ENCODE measurements around the gene MMAB.

MMAB gene

GRCh38 chr12:109557805-109558204, 15.5 kb downstream of the MMAB start:
- DNase-seq, result no peak

- no peak for DNase-seq
Measured at GRCh38 chr12:109557200-109557599, 16.1 kb downstream of the MMAB start.

- no peak for DNase-seq
Measured at GRCh38 chr12:109555431-109556315, 17.6 kb downstream of the MMAB start.

DNA sequence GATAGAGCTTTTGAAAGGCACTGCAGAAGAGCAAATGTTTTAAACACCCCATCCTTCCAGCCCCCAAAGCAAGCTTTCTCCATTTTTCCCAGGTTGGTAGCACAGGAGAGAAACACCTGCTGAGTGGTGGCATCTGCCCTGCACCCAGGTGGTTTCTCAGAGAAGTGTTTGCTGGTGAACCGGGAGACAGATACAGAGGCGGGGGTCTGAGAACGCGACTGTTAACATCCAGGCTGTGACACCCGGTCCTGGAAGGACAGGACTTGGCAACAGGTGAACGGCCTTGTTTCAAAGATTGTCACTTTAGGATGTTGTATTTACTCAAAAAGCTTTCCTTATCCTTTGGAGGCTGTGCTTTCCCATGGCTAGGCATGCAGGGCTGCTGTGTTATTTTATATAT, 18.5 kb downstream of the MMAB start:
- no peak for DNase-seq

GRCh38 chr12:109553906-109554500, 19.3 kb downstream of the MMAB start:
- no peak for DNase-seq

DNA sequence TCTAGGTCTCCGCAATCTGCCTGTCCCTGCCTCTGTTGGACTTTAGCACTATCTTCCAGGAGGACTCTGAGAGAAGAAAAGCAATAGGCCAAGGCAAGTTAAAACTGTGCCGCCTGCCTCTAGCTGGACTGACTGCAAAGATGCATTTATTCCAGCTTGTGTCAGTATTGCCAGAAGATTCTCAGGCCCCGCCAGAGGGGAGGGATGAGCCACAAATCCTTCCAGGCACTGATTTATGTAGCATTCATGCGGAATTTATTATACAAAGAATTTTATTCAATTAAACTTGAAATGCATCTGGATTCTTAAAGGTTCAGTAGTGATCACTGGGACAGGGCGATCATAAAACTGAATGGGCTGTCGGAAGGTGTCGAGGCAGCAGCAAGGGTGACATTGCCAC, 19.8 kb downstream of the MMAB start:
- DNase-seq, result no peak

- DNase-seq, result no peak
Measured at GRCh38 chr12:109552971-109553370, 20.3 kb downstream of the MMAB start.

DNA sequence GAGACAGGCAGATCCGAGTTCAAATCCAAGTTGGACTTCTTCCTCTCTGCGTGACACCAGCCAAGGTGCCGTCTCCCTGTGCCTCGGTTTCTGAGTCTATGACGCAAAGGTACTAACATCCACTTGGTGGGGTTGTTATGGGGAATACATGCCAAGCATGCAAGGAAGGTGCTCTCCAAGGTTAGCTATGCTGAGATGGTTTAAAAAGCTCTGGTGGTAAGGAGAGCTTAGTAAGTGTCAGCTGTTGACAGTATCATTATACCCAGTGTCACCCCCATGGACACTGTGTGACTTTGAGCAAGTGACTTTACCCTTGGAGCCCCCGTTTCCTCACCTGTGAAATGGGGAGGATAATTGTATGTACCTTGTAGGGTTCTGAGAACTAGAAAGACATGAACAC, 22.2 kb downstream of the MMAB start:
- no peak for DNase-seq

DNA sequence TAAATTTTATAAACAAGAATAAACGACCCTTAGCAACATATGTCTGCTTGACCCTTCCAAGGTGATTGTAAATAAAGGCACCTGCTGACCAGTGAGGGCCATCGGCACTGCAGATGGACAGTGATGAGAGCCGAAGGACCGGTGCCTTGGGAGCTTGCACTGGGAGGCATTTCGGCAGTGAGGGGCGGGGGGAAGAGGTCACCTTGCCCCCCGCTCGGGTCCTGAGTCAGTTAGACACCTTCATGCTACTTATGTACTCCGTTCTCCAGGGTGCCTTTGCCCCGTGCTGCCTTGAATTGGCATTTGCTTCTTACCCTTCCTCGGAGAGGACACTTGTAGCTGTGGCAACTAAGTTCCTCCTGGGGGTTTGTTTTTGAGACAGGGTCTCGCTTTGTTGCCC, 23.0 kb downstream of the MMAB start:
- no peak for DNase-seq

DNA sequence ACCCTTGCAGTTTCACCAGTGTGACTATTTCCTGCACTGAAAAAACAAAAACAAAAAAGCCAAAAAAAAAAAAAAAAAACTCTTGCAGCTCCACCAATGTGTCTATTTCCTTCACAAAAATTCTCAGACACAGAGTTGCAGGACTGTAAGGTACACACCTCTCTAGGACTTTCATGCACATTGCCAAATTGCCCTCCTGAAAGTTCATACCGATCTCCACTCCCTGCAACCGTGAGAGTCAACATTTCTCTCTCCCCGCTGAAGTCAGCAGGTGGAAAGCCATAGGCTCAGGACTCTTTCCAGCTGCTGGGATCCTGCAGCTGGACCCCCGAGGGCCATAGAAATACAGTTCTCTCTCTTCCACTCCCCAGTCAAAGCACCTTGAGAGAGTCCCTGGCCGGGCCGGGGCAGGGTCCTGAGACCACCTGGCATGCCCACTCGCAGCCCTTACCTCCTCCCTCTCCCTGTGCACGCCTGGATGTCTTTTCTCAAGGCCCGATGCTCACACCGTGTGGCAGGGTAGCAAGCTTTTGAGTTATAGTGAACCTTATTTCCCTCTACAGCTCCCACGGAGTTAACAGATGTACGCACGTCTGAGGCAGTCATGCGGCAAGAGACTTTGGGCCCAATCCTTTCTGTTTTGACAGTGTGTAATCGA, 23.6 kb downstream of the MMAB start:
- DNase-seq, result no peak

DNA sequence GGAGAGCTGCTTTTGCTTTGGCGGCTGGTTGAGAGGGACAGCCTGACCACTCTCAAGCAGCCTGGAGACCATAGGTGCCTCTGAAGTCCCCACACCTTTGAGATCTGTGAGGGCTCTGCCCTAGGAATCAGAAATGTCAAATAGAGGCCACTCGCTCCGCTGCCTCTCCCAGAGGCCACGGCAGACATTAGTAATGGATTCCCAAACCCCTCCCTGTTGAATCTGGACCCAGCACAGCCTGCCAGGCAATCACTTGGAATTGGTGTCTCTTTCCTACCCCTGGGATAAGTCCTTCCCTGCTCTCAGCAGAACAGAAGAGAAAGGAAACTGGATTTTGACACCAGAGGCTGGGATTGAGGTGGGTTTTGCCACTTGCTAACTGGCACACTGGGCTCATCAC, 25.0 kb downstream of the MMAB start:
- no peak for DNase-seq

- DNase-seq, result no peak
Measured at GRCh38 chr12:109547286-109547685, 26.0 kb downstream of the MMAB start.

DNA sequence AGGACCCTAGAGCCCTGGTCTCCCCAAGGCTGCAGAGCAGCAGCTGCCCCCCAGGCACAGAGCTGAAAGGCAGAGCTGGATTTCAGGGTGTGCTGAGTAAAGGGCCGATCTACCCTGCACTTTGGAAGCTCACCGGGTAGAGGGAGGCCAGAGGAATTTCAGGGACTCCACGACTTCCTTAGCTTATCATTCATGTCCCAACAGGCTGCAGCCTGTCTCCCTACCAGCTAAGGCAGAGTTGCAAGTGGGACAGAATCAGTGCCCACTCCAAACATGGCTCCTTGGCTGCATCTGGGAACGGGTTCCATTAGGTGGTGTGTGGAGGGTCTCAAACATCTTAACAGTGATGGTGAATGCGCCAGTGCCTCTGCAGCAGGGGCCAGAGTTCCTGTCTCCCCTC, 27.5 kb downstream of the MMAB start:
- DNase-seq, result no peak

DNA sequence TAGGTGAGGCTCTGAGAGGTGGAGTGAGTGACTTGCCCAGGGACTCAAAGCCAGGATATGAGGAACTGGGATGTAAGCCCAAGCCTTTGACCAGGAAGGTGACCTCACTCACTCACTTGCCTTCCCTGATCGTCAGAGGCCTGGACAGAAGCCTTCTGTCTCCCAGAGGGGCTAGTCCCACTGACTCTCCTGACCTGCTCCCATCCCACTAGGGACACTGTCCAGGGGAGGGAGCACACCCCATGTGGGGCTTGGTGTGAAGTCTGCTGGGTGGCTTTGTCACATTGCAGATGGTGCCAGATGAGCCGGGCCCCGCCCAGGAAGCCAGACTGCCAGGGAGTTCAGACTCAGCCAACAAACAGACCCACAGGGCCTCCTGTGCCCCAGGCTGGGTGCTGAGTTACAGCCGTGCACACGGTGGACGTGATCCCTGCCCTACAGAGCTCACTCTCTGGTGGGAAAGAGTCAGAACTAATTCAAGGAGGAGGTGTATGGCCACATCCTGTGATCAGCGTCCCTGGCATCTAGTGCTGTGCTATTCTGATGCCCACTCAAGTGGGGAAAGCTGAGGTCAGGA, 28.3 kb downstream of the MMAB start:
- DNase-seq, result no peak

GRCh38 chr12:109542876-109543275, 30.4 kb downstream of the MMAB start:
- DNase-seq, result no peak

GRCh38 chr12:109542014-109542413, 31.3 kb downstream of the MMAB start:
- no peak for DNase-seq

DNA sequence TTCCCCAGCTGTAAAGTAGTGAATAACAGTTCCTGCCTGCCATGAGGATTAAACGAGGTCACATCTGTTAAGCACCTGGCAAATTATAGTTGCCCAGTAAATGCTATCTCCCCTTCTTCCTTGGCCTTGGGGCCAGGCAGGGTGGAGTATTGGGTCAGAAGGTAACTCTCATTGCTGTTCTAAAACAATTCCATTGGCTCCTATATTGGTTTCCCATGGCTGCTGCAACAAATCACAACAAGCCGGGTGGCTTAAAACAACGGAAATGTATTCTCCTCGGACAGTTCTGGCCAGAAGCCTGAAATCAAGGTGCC, 31.9 kb downstream of the MMAB start:
- DNase-seq, result no peak

GRCh38 chr12:109540526-109541412, 32.5 kb downstream of the MMAB start:
- no peak for DNase-seq

DNA sequence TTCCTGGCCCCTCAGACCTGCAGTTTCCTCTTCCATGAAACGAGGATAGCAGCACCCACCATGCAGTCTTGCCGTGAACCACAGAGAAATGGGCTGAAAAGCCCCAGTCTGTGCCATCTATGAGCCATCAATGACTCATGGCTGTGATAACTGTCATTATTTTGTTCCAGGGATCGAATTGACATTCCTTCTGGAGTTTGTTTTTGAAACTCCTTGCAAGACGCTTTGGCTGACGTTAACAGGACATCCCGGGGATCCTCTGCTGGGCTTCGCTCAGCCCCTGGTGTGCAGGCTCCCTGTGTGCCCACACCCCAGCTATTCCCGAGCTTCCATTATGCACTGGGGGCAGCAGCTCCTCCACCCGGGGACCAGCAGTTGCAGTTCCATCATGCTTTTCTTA, 33.8 kb downstream of the MMAB start:
- DNase-seq, result no peak

GRCh38 chr12:109538191-109538863, 35.0 kb downstream of the MMAB start:
- DNase-seq, result no peak

GRCh38 chr12:109537136-109537535, 36.2 kb downstream of the MMAB start:
- DNase-seq, result no peak

DNA sequence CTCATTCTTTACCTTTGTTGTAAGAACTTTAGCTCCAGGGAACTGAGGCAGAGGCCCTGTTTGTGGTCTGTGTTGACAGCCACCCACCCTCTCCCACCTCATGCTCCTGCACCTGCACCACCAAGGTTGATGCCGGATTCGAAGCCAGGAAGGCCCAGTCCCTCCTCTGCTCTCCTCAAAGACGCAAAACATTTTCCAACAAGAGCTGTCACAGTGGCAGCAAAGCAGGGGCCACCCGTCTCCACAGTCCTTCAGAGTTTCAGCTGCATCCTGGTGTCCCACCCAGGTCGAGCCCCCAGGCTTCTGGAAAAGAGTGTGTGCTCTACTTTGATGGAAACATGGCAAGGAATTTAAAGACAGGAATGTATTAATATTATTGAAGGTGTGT, 37.4 kb downstream of the MMAB start:
- no peak for DNase-seq
